ENCODE measurements around the gene MYOM1.
"Not testable (repeated sequence)": the region's sequence is repeated elsewhere in the genome, so short reads cannot be mapped to it uniquely, and the experiment has no call there.

GRCh38 chr18:3198260-3198860, 21.4 kb downstream of the MYOM1 start:
- TF ChIP-seq POLR2A (IDR thresholded peaks at IDR 0.05; ENCODE audit: low read length); GATA1 (IDR thresholded peaks at IDR 0.05; ENCODE audit: low read depth, low read length): not testable (repeated sequence)
